Measurements from ENCODE around the gene CDH4.

Gene CDH4

GRCh38 chr20:61748376-61748775 is 496.3 kb downstream of the CDH4 start:
- no peak for DNase-seq

GRCh38 chr20:61749406-61750075 is 497.5 kb downstream of the CDH4 start:
- DNase-seq, result no peak

GRCh38 chr20:61750093-61750492 is 498.0 kb downstream of the CDH4 start:
- DNase-seq, result no peak

- DNase-seq, result no peak
These were observed 500.5 kb downstream of the CDH4 start for GRCh38 chr20:61752576-61752975.

- DNase-seq, result no peak
These were observed 501.4 kb downstream of the CDH4 start for GRCh38 chr20:61753316-61753942.

GRCh38 chr20:61753987-61754956 is 502.2 kb downstream of the CDH4 start:
- DNase-seq, result no peak

GRCh38 chr20:61754976-61755778 is 503.1 kb downstream of the CDH4 start:
- DNase-seq, result no peak

- DNase-seq, result no peak
These were observed 504.1 kb downstream of the CDH4 start for GRCh38 chr20:61755971-61756845.

GRCh38 chr20:61756966-61757677 is 505.1 kb downstream of the CDH4 start:
- no peak for DNase-seq

- no peak for DNase-seq
These were observed 505.9 kb downstream of the CDH4 start for GRCh38 chr20:61757678-61758563.

GRCh38 chr20:61758564-61759200 is 506.6 kb downstream of the CDH4 start:
- no peak for DNase-seq

GRCh38 chr20:61759286-61760065 is 507.4 kb downstream of the CDH4 start:
- no peak for DNase-seq

GRCh38 chr20:61760321-61760720 is 508.3 kb downstream of the CDH4 start:
- no peak for DNase-seq

- DNase-seq, result no peak
These were observed 508.7 kb downstream of the CDH4 start for GRCh38 chr20:61760731-61761130.

GRCh38 chr20:61761453-61762166 is 509.5 kb downstream of the CDH4 start:
- no peak for DNase-seq

- no peak for DNase-seq
These were observed 510.2 kb downstream of the CDH4 start for GRCh38 chr20:61762167-61762710.

GRCh38 chr20:61762886-61763739 is 511.1 kb downstream of the CDH4 start:
- DNase-seq, result no peak

Data from SIG-M5 (cell line).